22Rv1 (cell line): Measurements from ENCODE around the gene CDH12.

Experiments used
- H3K27ac ChIP-seq: fragments of 450-650 bp; 2 replicates; pipeline ENCODE4 v1.5.1; 2017
- ZFX ChIP-seq: fragments of 450-650 bp; IDR thresholded peaks from 2 replicates; pipeline ENCODE4 v1.6.1; 2017; ENCODE audit warnings: antibody characterized with exemption, borderline replicate concordance
- TF ChIP-seq, protein P1 (sequence below): fragments of 450-650 bp; IDR thresholded peaks from 2 replicates; pipeline ENCODE4 v1.5.1; 2017; ENCODE audit warnings: mild to moderate bottlenecking

The CDH12 gene

DNA sequence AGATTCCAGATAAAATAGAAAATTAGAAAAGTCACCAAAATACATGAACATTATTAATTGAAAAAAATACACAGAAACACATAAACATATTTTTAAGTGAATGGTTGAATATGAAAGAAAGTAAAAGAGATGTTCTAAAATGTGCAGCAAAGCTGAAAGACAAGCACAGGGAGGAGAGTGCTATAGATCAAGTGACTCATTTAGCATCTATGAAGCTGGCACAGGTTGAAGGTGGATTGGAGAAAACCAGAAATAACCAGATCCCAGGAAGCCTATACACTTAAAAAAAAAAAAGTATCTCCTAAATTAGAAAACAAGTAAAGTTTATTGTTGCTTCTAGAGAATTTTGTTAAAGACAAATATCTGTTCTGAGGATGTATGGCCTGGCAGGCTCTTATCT lies 338.9 kb downstream of the CDH12 start:
- H3K27ac ChIP-seq = no peak overlapping the region
- TF ChIP-seq, protein P1, sequence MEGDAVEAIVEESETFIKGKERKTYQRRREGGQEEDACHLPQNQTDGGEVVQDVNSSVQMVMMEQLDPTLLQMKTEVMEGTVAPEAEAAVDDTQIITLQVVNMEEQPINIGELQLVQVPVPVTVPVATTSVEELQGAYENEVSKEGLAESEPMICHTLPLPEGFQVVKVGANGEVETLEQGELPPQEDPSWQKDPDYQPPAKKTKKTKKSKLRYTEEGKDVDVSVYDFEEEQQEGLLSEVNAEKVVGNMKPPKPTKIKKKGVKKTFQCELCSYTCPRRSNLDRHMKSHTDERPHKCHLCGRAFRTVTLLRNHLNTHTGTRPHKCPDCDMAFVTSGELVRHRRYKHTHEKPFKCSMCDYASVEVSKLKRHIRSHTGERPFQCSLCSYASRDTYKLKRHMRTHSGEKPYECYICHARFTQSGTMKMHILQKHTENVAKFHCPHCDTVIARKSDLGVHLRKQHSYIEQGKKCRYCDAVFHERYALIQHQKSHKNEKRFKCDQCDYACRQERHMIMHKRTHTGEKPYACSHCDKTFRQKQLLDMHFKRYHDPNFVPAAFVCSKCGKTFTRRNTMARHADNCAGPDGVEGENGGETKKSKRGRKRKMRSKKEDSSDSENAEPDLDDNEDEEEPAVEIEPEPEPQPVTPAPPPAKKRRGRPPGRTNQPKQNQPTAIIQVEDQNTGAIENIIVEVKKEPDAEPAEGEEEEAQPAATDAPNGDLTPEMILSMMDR = no peak
- no peak for TF ChIP-seq ZFX

DNA sequence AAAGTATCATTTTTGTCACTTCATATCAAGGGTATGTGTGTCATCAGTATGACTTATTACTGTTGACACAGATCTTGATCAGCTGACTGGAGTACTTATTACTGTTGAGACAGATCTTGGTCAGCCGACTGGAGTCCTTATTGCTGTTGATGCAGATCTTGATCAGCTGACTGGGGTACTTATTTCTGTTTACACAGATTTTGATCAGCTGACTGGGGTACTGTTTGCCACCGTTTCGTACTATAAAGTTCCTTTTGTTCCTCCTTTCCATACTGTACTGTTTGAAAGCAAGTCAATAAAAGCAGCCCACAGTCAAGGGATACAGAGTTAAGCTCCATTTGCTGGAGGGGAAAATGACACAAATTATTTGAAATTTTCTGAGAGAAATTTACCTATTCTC lies 347.3 kb downstream of the CDH12 start:
- no peak overlapping the region for H3K27ac ChIP-seq
- TF ChIP-seq, protein P1 = no peak
- TF ChIP-seq ZFX = no peak

GRCh38 chr5:22504411-22504810 lies 348.7 kb downstream of the CDH12 start:
- no peak overlapping the region for H3K27ac ChIP-seq
- TF ChIP-seq, protein P1 = no peak
- TF ChIP-seq ZFX = no peak

- no peak for TF ChIP-seq ZFX
- TF ChIP-seq, protein P1 = no peak
- no peak overlapping the region for H3K27ac ChIP-seq
These were observed 352.6 kb downstream of the CDH12 start for GRCh38 chr5:22500556-22500955.

DNA sequence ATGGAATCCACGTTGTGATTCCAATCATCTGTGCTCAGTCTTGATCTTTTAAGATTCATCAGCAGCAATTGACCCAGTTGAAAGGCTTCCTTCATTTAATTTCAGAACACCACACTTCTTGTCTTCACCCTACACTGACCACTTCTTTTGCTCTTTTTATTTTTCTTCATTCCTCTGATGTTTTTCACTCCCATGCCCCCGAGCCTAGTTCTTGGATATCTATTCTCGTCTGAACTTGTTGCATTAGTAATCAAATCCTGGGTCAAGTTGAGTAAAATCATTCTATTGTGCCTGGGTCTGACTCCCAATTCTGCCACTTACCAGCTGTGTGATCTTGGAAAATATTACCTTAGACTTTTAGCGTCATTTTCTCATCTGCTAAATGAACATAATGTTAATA lies 356.5 kb downstream of the CDH12 start:
- H3K27ac ChIP-seq = no peak overlapping the region
- TF ChIP-seq, protein P1 = no peak
- no peak for TF ChIP-seq ZFX

- TF ChIP-seq, protein P1 = no peak
- no peak for TF ChIP-seq ZFX
These were observed 358.0 kb downstream of the CDH12 start for GRCh38 chr5:22495016-22495720.

DNA sequence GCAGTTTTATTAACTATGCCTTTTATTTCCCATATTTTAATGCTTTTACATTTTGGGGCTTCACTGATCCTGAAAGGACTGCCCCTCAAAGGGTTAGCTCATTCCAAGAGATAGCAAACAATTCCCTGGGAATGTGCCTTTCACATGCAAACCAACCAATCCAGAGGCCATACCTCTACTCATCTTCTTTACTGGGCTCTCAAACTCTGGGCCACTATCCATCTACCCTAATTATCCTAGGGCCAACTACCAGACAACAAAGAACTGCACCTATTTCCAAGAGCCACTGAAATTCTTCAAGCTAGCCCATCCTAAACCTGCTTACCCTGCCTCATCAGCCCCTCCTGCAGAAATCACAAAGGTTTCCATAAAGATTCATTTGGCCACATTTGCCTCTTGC lies 364.7 kb downstream of the CDH12 start:
- TF ChIP-seq, protein P1 = no peak
- TF ChIP-seq ZFX = no peak

More at GRCh38 chr5:22495016-22495720, 358.0 kb downstream of the CDH12 start:
- no peak overlapping the region for H3K27ac ChIP-seq

More for the DNA sequence above, 364.7 kb downstream of the CDH12 start:
- H3K27ac ChIP-seq = no peak overlapping the region
